Measurements from ENCODE around the gene CC2D1A. TPM values are rescaled to one million over a fixed set of nuclear protein-coding genes. Genes with fewer than 3 reads are reported as not detected.

Gene CC2D1A
- total RNA-seq, 1 donor from 2014 or later: 35.2 TPM

DNA sequence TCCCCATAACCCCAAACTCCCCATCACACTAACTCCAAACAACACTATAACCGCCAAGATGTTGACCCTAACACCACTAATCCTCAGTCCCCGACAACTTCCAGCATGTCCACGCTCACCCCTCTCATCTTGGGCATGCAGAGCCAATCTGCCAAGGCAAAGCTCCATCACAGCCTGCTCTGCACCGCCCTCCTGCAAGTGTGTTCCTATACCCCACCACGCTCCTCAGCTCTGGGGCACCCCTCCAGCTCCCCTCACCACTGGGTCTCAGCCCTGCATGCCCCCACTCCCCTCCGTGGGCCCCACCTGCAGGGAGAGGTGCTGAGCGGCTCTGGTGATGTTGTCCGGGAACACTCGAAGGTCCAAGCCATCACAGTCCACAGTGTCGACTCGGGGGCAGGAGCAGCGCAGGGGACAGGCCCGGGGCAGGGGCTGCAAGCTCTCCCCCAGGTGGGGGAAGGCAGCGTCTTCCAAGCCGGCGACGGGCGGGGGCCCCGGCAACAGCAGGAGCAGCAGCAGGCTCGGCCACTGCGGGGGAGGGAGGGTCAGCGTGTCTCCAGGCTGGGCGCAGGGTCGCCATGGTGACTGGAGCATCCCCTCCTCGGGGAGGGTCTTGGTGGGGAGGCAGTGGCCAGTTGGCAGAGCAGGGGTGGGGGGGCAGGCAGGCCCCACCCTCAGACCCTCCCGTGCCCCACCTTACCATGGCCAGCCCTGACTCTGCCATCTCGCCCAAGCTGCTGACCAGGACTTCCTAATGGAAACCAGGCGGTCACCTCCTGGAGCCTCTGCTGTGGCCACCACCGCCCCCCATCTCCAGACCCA is 31.7 kb downstream of the CC2D1A start:
- H3K27me3 Mint-ChIP-seq (ENCODE audit: low read depth): no peaks in the 10 kb centered on the region
- H3K9me3 Mint-ChIP-seq (ENCODE audit: low read depth): no peaks in the 10 kb centered on the region
- peak overlapping the region; percentile 68 for H3K4me3 Mint-ChIP-seq (ENCODE audit: unreplicated experiment)
- H3K4me1 Mint-ChIP-seq (ENCODE audit: low read depth): peaks cover 9% of the 10 kb centered on the region
- TF ChIP-seq, protein P1, sequence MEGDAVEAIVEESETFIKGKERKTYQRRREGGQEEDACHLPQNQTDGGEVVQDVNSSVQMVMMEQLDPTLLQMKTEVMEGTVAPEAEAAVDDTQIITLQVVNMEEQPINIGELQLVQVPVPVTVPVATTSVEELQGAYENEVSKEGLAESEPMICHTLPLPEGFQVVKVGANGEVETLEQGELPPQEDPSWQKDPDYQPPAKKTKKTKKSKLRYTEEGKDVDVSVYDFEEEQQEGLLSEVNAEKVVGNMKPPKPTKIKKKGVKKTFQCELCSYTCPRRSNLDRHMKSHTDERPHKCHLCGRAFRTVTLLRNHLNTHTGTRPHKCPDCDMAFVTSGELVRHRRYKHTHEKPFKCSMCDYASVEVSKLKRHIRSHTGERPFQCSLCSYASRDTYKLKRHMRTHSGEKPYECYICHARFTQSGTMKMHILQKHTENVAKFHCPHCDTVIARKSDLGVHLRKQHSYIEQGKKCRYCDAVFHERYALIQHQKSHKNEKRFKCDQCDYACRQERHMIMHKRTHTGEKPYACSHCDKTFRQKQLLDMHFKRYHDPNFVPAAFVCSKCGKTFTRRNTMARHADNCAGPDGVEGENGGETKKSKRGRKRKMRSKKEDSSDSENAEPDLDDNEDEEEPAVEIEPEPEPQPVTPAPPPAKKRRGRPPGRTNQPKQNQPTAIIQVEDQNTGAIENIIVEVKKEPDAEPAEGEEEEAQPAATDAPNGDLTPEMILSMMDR (IDR thresholded peaks at IDR 0.05): no peak
- H3K27ac Mint-ChIP-seq (ENCODE audit: unreplicated experiment): no peak overlapping the region
- DNase-seq (ENCODE audit: low spot score): no peak
- H3K36me3 Mint-ChIP-seq (ENCODE audit: low read depth): no peaks in the 10 kb centered on the region

DNA sequence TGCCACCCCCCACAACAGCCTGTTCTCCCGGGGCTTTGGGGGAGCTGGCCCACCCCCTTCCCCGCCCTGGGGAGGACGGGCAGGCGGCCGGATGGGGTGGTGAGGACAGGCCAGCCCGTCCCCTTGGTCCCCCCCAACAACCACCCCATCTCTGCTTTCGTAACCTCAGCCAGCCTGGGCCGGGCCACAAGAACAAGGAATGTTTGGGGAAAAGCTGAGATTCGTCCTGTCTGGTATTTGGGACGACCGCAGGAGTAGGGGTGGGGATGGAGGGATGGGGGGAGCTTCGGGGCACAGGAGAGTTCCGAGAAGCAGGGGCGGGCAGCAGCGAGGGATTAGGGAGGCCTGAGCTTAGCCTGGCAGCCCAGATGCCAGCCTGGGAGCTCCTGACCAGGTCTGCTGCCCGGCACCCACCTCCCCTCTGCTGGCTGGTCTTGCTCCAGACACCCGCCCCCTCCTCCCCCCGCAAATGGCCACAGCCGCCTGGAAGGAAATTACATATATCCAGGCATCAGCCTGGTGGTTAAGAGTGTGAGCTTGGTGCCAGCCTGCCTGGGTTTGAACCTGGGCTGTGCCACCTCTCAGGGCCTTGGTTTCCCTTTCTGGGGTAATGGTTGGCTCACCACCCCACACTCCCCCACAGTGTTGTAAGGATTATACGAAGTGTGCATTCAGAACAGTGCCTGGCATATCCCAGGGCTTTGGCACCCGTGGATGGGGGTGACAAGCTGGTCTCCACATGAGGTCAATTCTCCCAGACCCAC is 32.5 kb downstream of the CC2D1A start, which contains the start of gene PODNL1:
Gene PODNL1, minus strand, starts transcription at position 117 of the 764 bp plus-strand sequence. CDS start 236 bp downstream, outside the sequence.
- TF ChIP-seq, protein P1 (IDR thresholded peaks at IDR 0.05): no peak
- no peaks in the 10 kb centered on the region for H3K9me3 Mint-ChIP-seq (ENCODE audit: low read depth)
- no peaks in the 10 kb centered on the region for H3K36me3 Mint-ChIP-seq (ENCODE audit: low read depth)
- no peak within 1 kb of the TSS for H3K27ac Mint-ChIP-seq (ENCODE audit: unreplicated experiment)
- no peak for DNase-seq (ENCODE audit: low spot score)
- H3K27me3 Mint-ChIP-seq (ENCODE audit: low read depth): no peaks in the 10 kb centered on the region
- peaks cover 9% of the 10 kb centered on the region for H3K4me1 Mint-ChIP-seq (ENCODE audit: low read depth)
- H3K4me3 Mint-ChIP-seq (ENCODE audit: unreplicated experiment): peak within 1 kb of the TSS; percentile 68

DNA sequence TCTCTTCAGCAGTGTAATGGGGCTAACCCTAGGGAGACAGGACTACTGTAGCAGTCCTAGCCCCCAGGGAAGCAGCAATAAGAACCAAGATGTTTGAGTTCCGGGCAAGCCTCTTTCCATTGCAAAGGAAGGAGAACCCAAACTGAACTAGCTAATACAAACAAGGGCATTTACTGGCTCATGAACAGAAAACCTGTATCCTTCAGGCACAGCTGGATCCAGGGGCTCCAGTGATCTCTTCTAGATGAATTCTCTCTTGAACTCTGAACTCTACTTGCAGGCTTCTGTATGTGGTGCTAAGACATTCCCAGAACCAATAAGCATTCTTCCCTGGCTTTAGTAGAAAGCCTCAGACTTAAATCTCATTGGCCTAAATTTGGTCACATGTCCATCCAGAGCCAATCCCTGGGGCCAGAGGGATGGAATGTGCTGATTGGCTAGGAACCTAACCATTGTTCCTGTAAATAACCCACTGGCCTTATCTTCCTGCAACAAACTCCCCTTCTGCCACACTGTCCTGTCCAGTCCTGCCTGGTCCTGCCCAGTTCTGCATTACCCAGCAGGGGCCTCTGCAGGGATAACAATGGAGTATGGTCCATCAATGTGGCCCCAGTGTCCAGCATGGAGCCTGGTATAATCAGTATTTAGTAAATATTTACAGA is 36.2 kb downstream of the CC2D1A start:
- Mint-ChIP-seq H3K27ac (ENCODE audit: unreplicated experiment) (no peak overlapping the region), H3K36me3 (ENCODE audit: low read depth) (no peaks in the 10 kb centered on the region), H3K9me3 (ENCODE audit: low read depth) (no peaks in the 10 kb centered on the region), H3K4me3 (ENCODE audit: unreplicated experiment) (no peak overlapping the region), H3K4me1 (ENCODE audit: low read depth) (peaks cover 5% of the 10 kb centered on the region), H3K27me3 (ENCODE audit: low read depth) (no peaks in the 10 kb centered on the region)
- TF ChIP-seq, protein P1 (IDR thresholded peaks at IDR 0.05): no peak
- DNase-seq (ENCODE audit: low spot score): no peak

DNA sequence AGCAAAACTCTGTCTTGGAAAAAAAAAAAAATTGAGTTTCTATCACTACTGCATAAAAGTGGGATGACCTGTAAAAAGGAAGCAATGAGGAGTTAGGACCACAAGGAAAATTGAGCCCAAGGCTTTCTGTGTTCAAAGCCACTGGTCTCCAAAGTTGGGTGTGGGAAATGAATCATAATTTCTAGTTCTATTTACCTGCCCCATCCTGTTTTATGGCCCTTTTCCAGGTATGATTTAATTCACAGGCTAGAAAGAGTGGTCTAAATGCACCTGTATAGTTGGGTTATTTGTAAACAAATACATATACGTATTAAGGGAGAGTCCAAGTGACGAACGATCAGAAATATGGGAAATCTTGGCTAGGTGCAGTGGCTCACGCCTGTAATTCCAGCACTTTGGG is 40.4 kb downstream of the CC2D1A start:
- H3K9me3 Mint-ChIP-seq (ENCODE audit: low read depth): no peaks in the 10 kb centered on the region
- TF ChIP-seq, protein P1 (IDR thresholded peaks at IDR 0.05): no peak
- no peaks in the 10 kb centered on the region for H3K27me3 Mint-ChIP-seq (ENCODE audit: low read depth)
- H3K4me1 Mint-ChIP-seq (ENCODE audit: low read depth): no peaks in the 10 kb centered on the region
- no peak overlapping the region for H3K4me3 Mint-ChIP-seq (ENCODE audit: unreplicated experiment)
- DNase-seq (ENCODE audit: low spot score): no peak
- H3K36me3 Mint-ChIP-seq (ENCODE audit: low read depth): no peaks in the 10 kb centered on the region
- H3K27ac Mint-ChIP-seq (ENCODE audit: unreplicated experiment): no peak overlapping the region

DNA sequence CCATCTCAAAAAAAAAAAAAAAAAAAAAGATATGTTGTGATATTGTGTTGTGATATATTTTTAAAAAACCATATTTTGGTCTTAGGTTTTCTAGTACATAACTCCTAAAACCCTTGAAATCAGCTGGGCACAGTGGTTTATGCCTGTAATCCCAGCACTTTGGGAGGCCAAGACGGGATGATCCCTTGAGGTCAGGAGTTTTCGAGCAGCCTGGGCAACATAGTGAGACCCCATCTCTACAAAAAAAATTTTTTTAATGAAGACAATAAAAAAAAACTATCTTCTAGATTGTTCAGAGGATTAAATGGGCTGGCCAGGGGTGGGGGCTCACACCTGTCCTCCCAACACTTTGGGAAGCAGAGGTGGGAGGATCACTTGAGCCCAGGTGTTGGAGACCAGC is 45.0 kb downstream of the CC2D1A start:
- Mint-ChIP-seq H3K27ac (ENCODE audit: unreplicated experiment) (no peak overlapping the region), H3K36me3 (ENCODE audit: low read depth) (peaks cover 3% of the 10 kb centered on the region), H3K9me3 (ENCODE audit: low read depth) (no peaks in the 10 kb centered on the region), H3K27me3 (ENCODE audit: low read depth) (no peaks in the 10 kb centered on the region), H3K4me1 (ENCODE audit: low read depth) (peaks cover 12% of the 10 kb centered on the region), H3K4me3 (ENCODE audit: unreplicated experiment) (no peak overlapping the region)
- no peak for DNase-seq (ENCODE audit: low spot score)
- TF ChIP-seq, protein P1 (IDR thresholded peaks at IDR 0.05): no peak
